DMS 273 (cell line): ENCODE data around the gene PPP1R1B.
A peak's percentile ranks its signal among the peaks of the same experiment; 100 is the strongest.

ENCODE experiments used
- DNase-seq: peaks from one replicate; lab custom pipeline; 2025; ENCODE audit not compliant: unreplicated experiment; lab: John Stamatoyannopoulos, UW

Gene PPP1R1B

DNA sequence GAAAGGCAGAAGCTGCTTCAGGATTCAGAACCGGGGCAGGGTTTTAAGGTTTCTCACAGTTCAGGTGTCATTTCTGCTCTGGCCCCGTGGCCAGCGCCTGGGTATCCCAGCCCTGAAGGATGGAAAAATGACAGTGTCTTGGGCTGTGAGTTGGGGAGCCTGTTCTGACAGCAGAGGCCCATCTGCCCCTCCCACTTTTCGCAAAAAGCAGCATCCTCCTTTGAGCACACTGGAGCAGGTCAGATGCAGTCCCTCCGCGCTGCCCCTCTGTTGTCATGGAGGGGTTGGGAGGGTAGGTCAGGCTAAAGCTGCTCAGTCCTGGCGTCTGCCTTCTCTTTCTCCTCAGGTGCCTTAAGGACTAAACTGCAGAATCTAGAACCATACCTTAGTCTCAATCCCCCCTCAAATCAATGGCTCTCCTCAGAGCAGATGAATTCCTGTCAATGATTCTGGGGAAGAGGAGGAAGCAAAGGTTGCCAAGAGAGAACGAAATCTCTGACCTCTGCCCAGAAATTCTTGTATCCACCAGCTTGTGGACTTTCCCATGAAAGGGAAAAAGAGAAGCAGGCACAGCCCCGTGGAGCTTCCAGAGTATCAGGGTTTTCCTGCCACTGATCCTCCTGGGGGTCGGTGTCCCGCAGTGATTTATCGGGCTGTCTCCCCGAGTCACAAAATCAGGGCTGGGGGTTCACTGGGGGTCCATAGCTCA lies 26.3 kb upstream of the PPP1R1B start:
- no peak for DNase-seq

DNA sequence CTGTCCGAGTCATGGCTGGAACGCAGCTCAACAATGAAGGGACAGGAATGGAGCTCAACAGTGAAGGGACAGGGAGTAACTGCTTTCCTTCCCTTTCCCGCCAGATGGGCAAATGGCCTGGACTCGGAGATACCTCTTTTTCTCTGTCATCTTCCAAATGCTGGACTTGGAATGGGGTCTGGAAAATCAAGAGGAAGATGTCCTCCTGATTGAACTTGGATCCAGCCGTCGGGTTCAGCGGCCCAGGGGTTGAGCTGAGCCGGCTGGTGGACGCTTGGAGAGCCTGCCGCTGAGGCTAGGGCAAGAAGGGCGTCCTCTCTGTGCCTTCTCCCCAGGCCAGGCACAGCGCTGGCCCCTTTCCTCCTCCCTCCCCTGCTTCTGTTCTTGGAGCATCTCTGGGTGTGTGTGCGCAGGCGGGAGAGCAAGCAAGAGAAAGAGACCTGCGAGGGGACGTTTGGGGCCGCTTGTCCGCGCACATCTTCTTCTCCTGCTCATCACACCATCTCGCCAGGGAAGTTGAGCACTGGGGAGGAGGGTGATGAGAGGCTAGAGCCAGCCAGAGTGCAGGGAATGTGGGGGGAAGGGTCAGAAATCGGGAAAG lies 25.7 kb upstream of the PPP1R1B start:
- no peak for DNase-seq

DNA sequence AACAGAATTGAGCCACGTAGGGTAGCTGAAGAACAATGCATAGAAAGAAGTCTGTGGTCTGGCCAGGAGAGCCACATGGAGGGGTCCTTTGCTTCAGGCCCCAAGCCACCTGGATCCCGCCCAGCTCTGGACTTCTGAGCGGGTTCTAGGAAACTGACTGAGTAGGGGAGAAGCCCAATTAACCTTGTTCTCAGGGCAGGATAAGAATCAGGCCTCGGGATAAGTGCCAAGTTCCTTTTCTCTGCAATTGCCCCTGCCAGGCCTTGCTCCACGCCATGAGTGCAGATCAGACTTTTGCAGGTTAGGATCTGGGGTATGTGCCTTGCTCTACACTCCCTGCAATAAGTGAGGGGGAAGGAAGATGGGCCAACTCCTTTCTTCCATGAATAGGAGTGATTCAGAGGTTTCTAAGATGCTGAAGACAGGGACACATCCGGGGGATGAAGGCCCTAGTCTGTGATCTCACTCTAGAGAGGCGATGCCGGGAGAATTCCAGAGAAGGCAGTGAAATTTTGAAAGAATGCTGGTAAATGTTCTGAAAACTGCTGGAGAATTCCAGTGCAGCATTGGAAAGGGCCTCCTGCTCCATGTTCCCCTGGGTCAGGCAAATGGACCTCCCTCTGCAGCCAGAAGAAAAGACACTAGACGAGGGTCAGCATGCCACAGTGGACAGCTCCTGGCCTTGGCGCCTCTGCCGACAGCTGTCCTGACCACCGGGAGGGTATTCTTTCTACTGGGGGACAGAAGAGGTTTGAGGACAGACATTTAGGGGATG lies 24.8 kb upstream of the PPP1R1B start:
- DNase-seq: peak; percentile 34

DNA sequence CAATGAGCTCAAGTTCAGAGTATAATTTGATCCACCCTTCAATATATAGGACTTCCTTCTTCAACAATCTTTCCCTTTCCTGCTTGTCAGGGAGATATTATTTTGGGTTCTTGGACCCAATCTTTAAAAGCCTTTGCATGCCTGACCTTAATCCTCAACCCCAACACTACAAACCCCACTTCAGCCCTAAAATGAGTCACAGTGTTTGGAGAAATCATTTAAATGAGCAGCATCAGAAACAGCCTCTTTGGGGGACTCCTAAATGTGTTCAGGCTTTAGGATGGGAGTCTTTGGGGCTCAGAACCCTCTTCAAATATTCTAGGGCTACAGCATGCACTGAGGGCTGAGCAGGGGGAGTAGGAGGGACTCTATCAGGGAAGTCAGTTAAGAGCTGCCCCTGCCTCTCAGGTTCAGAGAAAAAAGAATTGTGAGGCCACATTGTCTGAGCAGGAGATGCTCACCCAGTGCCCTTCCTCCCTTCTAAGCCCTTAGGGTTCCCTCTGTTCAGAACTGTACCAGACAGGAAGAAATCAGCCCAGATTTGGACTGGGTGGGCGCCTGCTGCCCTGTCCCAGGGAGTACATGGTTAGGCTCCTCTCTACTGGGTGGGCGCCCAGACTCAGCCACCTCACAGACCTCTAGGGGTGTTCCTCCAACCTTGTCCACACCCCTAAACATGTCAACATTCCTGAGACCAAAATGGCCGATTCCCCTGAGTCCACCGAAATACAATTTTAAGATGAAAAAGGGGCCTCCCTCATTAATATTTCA lies 24.0 kb upstream of the PPP1R1B start:
- no peak for DNase-seq

DNA sequence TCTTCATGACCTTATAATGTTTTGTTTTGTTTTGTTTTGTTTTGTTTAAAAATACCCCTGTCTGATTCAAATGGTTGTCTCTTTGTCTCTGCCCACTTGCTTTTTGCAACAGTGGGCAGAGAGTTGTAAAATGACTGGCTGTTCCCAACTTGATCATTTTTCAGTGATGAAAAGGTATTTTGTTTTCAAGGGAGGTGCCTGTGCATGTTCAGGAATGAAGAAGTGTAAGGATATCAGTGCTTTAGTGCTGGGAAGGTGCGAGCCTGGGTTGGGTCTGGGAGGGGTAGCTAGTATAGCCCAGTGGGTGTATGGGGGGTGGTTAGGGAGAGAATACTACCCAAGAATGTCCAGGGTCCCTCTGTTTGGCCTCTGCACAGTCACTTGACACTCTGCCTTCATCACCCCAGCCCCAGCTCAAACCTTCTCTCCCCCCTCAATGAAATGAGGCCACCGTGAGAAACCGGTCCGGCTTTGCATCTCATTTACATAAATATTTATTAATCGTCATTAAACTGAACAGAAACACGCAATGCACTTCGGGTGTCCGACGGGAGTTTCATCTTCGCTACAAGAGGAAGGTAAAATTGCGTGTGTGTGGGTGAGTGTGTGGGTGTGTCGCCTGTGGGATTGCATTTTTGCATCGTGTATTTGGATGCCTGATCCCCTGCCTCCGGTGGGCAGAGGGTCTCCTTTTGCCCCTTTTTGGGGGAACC lies 23.3 kb upstream of the PPP1R1B start:
- no peak for DNase-seq

DNA sequence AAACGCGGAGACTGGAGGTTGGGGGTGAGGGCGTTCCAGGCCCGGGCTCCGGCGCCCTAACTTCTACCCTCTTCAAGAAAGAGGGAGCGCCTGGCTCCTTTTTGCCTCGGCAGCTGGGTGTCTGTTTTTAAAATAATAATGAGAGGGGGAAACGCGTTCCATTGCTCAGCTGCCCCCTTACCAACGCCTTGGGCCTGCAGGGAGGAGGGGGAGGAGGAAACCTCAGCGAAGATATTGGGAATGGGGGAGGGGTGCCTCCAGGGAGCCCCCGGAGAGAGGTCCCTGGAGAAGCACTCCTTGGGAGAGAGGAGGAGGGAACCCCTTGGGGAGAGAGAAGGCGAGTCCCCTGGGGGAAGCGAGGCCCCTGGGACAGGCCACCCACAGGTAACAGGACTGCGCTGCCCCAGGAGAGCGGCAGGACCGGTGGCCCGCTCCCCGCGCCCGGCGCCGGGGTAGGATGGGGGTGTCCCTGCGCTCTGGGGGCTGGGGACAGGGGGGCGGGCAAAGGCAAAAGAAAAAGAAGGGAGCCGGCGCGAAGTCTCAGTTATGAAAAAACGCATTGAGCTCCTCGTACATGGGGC lies 21.8 kb upstream of the PPP1R1B start:
- no peak for DNase-seq

DNA sequence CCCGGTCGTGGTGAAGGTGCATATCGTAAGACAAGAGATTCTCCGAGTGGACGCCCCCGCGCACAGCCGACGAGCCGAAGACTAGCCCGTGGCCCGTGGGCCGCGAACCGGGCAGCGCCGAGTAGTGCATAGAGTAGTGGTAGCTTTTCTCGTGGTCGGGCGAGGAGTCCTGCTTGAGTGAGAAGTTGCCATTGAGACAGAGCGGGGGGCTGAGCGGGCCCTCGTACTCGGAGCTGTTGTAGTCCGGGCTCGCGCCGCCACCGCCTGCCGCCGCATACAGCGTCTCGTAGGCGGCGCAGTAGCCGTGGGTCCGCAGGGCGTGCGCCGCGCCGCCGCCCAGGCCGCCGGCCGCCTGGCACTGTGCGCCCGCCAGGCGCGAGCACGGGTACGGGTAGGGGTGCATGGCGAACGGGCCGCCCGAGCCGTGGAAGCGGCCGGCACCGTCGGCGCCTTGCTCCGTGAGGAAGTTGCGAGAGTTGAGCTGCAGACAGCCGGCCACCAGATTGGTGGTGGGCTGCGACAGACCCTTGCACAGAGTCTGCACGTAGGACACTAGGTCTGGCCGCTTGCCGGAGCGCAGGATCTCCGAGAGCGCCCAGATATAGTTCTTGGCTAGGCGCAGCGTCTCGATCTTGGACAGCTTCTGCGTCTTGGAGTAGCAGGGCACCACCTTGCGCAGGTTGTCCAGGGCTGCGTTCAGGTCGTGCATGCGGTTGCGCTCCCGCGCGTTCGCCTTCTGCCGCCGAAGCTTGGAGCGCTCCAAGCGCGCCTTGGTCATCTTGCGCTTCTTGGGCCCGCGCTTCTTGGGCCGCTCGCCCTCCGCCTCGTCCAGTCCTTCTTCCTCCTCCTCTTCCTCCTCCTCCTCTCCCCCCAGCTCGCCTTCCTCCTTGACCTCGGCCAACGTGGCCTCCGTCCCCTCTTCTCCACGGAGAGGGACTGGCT lies 21.0 kb upstream of the PPP1R1B start:
- DNase-seq: no peak

DNA sequence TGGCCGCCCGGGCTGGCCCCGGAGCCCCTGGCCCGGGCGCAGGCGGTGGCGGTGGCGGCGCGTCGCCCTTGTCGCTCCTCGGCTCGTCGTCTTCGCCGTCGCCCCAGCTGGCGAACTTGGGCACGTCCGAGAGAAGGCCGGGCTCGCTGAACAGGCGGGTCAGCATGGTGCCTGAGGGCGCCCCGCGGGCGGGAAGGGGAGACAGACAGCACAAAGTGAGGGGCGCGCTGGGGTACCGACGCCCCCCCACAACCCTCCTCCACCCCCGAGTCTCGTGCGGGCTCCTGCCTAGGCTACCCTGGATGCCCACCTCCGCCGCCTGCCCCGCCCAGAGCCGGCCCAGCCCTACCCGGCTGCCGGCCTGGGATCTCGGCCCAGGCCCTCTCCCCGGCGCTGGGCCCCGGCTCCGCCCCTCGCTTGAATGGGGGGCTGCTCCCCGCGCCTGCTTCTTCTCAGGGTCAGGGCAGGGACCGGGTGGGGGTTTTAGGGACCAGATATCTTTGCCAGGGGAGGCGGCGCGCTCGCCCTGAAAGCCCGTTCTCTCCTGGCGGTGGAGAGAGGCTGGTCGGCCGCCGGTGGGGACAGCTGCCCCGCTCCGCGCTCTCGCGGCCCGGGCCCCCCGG lies 20.2 kb upstream of the PPP1R1B start:
- peak; percentile 74 for DNase-seq

DNA sequence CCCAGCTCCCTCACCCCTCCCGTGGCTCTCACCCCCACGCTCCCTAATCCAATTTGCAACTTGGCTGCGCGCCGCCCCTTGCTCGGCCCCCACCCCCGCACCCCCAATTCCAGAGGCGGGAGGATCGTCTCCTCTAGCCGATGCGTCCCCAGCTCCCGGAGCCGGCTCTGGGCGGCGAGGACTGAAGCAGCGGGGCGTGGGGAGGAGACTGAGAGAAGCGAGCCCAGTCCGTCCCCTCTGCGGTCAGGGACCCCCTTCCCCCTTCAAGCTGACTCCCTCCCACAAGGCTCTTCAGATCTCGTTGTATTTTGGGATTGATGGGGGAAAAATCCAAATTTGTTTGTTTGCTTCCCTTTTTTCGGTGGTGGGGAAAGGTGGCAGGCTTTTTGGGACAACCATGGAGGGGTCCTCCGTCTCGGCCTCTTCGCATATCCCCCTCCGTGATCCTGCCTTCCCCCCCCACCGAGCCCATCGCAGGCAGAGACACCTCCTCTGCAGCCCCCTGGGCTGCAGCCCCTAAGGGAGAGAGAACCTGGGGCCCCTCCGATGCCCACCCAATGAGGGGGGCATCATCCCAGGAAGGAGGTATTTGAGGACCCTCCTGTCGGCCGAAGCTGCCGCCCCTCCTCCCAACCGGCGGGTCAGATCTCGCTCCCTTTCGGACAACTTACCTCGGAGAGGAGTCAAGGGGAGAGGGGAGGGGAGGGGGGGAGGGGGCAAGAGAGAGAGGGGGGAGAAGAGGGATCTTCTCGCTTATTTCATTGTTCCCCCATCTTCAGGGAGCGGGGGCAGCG lies 19.5 kb upstream of the PPP1R1B start:
- peak; percentile 75 for DNase-seq

DNA sequence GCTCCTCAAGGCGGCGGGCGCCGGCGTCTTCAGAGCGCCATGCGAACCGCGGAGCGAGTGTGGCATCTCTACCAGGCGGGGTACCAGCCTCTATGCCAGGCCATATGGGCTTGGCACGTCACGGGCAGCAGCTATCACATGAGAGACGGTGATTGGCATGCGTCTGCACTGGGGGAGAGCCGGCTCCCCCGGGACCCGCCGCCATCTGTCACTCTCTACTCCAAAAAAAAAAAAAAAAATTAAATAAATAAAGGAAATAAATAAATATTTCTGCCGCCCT lies 19.0 kb upstream of the PPP1R1B start, which contains the start of gene NEUROD2:
TSS of gene NEUROD2 (minus strand) at position 70 of the 280 bp plus-strand sequence. CDS start 1,321 bp downstream, outside the sequence.
- peak; percentile 97 for DNase-seq

DNA sequence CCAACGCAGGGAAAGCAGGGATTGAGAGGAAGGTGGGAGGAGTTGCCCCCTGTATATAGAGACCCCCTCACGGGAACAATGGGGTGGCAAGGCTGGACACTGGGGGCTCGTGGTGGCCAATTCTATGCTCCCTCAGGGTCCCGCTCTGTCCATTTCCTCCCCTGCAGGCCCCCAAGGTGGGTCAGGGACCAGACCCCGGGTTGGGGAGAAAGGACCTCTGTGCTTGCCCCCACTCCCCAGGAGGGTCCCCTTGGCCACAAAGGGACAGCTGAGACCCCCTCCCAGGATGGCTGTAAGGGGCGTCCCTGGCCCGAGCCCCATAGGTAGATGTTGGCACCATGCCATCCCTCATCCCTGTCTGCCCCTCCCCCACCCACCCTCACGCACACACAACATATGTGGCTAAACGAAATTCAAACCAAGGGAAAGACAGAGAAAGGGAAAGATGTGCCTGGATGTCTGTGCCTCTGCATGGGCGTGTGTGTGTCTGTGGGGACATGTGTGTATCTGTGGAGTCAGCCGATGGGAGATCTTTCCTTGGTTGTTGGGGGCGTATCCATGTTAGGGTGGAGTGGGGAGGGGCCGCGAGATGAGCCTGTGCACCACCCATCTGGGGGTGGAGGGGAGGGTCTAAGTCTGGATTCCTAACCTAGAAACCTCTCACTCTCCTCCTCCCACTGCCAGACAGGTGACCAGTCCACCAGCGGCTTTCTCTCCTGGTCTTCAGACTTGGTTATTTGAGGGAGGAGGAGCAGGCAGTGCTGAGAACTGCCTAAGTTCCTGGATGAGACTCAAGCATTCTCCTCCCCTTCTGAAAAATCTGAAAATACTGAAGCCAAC lies 18.4 kb upstream of the PPP1R1B start:
- peak; percentile 87 for DNase-seq

DNA sequence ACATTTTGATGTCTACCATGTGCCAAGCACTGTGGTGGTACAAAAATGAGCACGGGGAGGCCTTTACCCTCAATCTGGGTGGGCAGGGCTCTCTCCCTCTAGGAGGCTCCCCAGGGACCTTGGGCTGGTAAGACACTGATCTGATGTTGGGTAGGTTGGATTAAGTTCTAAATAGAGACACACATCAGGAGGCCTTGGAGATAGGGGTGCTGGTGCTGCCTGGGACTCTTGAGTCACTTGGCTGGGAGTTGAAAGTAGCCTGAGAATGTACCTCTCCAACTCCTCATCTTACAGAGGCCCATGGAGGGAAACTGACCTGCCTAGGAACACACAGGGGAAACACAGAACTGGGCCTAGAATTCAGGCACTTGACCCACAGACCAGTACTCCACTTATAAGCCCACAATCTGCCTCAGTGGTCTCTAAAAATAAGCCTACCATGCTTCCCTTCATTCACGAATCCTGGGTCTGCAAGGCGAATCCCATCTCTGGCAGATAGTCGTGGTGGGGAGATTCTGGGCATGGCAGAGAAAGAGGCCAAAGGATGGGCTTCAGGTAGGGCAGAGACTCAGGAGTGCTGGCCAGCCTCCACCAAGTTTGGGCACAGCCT lies 17.2 kb upstream of the PPP1R1B start:
- no peak for DNase-seq

DNA sequence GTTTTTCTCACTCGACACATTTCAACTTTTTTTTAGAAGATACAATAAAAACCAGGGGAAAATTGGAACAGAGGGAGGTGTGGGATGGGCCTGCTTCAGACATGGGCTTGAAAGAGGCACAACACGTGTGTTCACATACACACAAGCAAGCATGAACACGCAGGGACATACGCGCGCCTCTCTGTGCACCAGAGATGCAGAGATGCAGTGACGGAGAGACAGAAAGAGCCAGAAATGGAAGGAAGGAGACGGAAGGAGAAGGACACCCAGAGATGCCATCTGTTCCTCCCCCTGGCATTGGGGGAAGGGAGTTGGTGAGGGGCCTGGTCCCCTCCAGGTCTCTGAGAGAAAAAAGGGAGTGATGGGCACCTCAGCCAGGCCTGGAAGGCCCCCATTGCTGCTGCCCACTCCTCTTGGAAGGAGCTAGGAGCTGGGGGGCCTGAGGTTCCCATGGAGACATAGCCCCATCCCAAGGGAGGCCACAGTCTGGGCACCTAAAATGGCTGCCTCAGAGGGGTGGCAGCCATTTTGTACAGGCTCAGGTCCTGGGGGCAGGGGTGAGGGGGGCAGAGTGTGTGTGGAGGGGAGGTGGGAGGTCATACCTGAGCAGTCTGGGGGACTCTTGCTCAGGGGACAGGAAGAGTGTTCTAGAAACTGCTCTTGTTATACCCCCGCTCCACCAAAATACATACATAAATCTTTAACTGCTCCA lies 15.2 kb upstream of the PPP1R1B start:
- DNase-seq: peak; percentile 57

DNA sequence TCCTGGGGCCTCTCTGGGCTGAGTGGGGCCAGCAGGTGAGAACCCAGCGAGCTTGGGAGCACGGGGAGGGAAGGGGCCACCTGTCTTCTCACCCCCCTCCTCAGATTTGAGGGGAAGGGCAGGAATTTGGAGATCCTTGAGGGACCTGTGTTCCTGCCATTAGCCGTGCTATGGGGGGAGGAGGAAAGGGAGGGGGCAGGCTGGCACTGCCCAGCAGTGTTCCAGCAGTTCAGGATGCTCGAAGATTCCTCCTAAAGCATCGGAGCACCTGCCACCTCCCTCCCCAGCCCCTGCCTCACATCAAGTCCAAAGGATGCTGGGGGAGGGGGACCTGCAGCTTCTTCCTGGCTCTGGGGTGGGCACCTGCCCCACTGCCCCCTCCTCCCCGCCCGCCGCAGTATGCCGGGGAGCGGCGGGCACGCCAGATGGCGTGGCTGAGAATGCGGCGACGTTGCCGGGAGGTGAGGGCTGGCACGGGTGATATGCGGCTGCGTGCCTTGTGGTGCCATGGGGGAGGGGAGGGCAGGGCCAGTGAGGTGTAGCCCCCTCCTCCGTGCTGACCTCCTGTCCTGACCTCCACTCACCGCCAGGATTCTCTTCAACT lies 14.4 kb upstream of the PPP1R1B start:
- DNase-seq: peak; percentile 84

DNA sequence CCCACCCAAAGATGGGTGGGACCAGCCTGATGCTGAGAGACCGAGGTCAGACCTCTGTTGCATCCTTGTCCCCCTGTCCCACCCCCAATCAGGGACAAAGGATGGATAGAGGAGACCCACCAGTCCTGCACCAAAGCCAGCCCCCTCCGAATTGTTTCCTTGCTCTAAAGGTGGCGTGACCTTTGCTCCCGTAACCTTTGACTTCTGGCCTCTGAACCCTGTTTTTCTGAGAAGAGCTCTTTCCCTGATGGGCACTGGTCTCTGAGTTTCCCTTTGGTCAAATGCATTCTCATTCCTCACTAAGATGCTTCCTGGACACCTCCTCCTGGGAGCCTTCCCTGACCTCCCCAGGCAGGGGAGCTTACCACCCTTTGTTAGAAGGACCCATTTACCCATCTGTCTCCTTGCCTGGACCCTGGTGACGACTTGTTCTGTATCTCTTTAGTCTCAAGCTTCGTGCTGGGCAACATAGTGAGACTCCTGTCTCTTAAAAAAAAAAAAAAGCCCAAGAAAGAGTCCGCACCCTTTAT lies 13.8 kb upstream of the PPP1R1B start:
- DNase-seq: no peak
